Measurements from ENCODE around the gene LBH. TPM values are rescaled to one million over a fixed set of nuclear protein-coding genes. Genes with fewer than 3 reads are reported as not detected.

Gene LBH
- polyA plus RNA-seq, 1 of the 3 experiments (the other 2 are of a cell fraction): 22.8 TPM

GRCh38 chr2:30229596-30229995, 1.7 kb upstream of the LBH start:
- CTCF ChIA-PET: interaction anchor here (0.7 to 18.6 kb wide), 22 partner anchors 10 to 1104 kb away, joined by 3 to 262 read pairs (median 4); no protein-coding TSS in a partner anchor
- Histone ChIP-seq H3K9me2 (no peaks in the 10 kb centered on the region), H2AFZ (ENCODE audit: low read depth) (no peak overlapping the region), H3F3A (replicated peaks; ENCODE audit: insufficient read depth) (peaks cover 5% of the 10 kb centered on the region), H3K27ac (ENCODE audit: low read depth in 2 of 2, low read length in 1 of 2) (no peak overlapping the region), H4K20me1 (ENCODE audit: insufficient read depth) (peaks cover 14% of the 10 kb centered on the region), H3K4me1 (ENCODE audit: control insufficient read depth in 1 of 2, insufficient read depth in 2 of 2, low read depth in 1 of 2, low read length in 1 of 2) (peaks cover 10 to 22% of the 10 kb centered on the region in 2 experiments; a peak in 3 of 4 replicates), H3K4me3 (ENCODE audit: low read depth in 2 of 2, low read length in 1 of 2) (no peak overlapping the region), H3K9me3 (no peaks in the 10 kb centered on the region), H3K9ac (no peak overlapping the region), H3K4me2 (no peak overlapping the region), H3K79me2 (ENCODE audit: insufficient read depth) (peaks cover 32% of the 10 kb centered on the region), H3K36me3 (replicated peaks in 1 of 2; ENCODE audit: control insufficient read depth in 1 of 2, insufficient read depth in 2 of 2, low read length in 1 of 2) (no peaks in the 10 kb centered on the region), H3K27me3 (ENCODE audit: insufficient read depth) (no peaks in the 10 kb centered on the region)
- DNase-seq: no peak
- POLR2A ChIA-PET: interaction anchor here (0.7 to 2.1 kb wide), 2 partner anchors 192 to 197 kb away, joined by 3 to 5 read pairs; no protein-coding TSS in a partner anchor
- TF ChIP-seq FOXJ3 (CRISPR knock-in tag; IDR thresholded peaks at IDR 0.05) (no peak), FOXM1 (IDR thresholded peaks at IDR 0.05; ENCODE audit: low read depth) (no peak), RXRA (IDR thresholded peaks at IDR 0.05; ENCODE audit: borderline replicate concordance, low read depth) (no peak), CTCF (IDR thresholded peaks at IDR 0.05) (no peak), RCOR1 (IDR thresholded peaks at IDR 0.05; ENCODE audit: low read length) (no peak), PBX3 (IDR thresholded peaks at IDR 0.05) (no peak), CHD2 (IDR thresholded peaks at IDR 0.05; ENCODE audit: low read length, partially characterized antibody) (no peak), MEF2A (IDR thresholded peaks at IDR 0.05; ENCODE audit: borderline replicate concordance, low read depth) (no peak), RAD21 (IDR thresholded peaks at IDR 0.05; ENCODE audit: low read length) (no peak), EZH2phosphoT487 (IDR thresholded peaks at IDR 0.05; ENCODE audit: borderline replicate concordance, low read depth) (no peak), POLR2AphosphoS5 (IDR thresholded peaks at IDR 0.05; ENCODE audit: low read depth, low read length) (no peak), TEAD4 (IDR thresholded peaks at IDR 0.05; ENCODE audit: borderline replicate concordance, insufficient read depth) (no peak), JUND (IDR thresholded peaks at IDR 0.05) (no peak)
- TF ChIP-seq, protein P1, sequence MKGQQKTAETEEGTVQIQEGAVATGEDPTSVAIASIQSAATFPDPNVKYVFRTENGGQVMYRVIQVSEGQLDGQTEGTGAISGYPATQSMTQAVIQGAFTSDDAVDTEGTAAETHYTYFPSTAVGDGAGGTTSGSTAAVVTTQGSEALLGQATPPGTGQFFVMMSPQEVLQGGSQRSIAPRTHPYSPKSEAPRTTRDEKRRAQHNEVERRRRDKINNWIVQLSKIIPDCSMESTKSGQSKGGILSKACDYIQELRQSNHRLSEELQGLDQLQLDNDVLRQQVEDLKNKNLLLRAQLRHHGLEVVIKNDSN (IDR thresholded peaks at IDR 0.05; ENCODE audit: borderline replicate concordance, low read depth): no peak
- TF ChIP-seq, protein P2, sequence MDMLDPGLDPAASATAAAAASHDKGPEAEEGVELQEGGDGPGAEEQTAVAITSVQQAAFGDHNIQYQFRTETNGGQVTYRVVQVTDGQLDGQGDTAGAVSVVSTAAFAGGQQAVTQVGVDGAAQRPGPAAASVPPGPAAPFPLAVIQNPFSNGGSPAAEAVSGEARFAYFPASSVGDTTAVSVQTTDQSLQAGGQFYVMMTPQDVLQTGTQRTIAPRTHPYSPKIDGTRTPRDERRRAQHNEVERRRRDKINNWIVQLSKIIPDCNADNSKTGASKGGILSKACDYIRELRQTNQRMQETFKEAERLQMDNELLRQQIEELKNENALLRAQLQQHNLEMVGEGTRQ (IDR thresholded peaks at IDR 0.05; ENCODE audit: borderline replicate concordance, low read depth, low read length): no peak
- TF ChIP-seq, protein P3, sequence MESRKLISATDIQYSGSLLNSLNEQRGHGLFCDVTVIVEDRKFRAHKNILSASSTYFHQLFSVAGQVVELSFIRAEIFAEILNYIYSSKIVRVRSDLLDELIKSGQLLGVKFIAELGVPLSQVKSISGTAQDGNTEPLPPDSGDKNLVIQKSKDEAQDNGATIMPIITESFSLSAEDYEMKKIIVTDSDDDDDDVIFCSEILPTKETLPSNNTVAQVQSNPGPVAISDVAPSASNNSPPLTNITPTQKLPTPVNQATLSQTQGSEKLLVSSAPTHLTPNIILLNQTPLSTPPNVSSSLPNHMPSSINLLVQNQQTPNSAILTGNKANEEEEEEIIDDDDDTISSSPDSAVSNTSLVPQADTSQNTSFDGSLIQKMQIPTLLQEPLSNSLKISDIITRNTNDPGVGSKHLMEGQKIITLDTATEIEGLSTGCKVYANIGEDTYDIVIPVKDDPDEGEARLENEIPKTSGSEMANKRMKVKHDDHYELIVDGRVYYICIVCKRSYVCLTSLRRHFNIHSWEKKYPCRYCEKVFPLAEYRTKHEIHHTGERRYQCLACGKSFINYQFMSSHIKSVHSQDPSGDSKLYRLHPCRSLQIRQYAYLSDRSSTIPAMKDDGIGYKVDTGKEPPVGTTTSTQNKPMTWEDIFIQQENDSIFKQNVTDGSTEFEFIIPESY (IDR thresholded peaks at IDR 0.05; ENCODE audit: borderline replicate concordance, low read depth): no peak
- WGBS (ENCODE audit: low lambda C conversion rate): 97% methylated on average over 3 of the region's 3 CpGs

All from SK-N-SH (cell line).